ENCODE results near the gene MLKL.
"Not testable (repeated sequence)": the region's sequence is repeated elsewhere in the genome, so short reads cannot be mapped to it uniquely, and the experiment has no call there.

GRCh38 chr16:74668877-74669276, 31.8 kb downstream of the MLKL start:
- TF ChIP-seq CTCF (IDR thresholded peaks at IDR 0.05; ENCODE audit: low read depth, low read length); EZH2phosphoT487 (IDR thresholded peaks at IDR 0.05; ENCODE audit: low read depth): not testable (repeated sequence)

Data from OCI-LY3 (cell line).